Spleen (tissue), 7 donors: ENCODE data around the gene RHOBTB3.

Experiments
- CTCF ChIP-seq, 11 experiments: fragments of 200-600 bp in 7 of 11; fragments of 450-650 bp in 4 of 11; sonication (generic) in 4 of 11; IDR thresholded peaks in 8 of 11; conservative IDR thresholded peaks in 3 of 11; 1 replicate in 7 of 11; 2 replicates in 4 of 11; pipeline versions ENCODE4 v1.4.0 to v1.8.0; 2016 to 2021; ENCODE audit warnings: antibody characterized with exemption in 11 of 11, inconsistent platforms in 4 of 11, mild to moderate bottlenecking in 1 of 11
- POLR2A ChIP-seq, 3 donors: fragments of 450-650 bp; IDR thresholded peaks; one replicate each; pipeline ENCODE4 v1.5.1; 2017; ENCODE audit warnings: antibody characterized with exemption in 3 of 3, mild to moderate bottlenecking in 1 of 3
- POLR2AphosphoS5 ChIP-seq, 3 donors: sonication (generic); formaldehyde crosslinking; IDR thresholded peaks; one replicate each; pipeline ENCODE4 v1.5.1; 2017; ENCODE audit warnings: antibody characterized with exemption in 3 of 3
- donor health status: DM: no; HTN: no; CAD: no; lungs with moderate emphysema.
- donor health status: DM: no; HTN: no; CAD: no.
- donor health status: DM: no; HTN: no; CAD: no.

- TF ChIP-seq CTCF (IDR thresholded peaks at IDR 0.05 in 8 of 11, conservative IDR thresholded peaks at IDR 0.05 in 3 of 11) (peak in 1 of 11 experiments; percentile 26), POLR2AphosphoS5 (IDR thresholded peaks at IDR 0.05) (peak in 2 of 3 donors; percentile 23 to 78), POLR2A (IDR thresholded peaks at IDR 0.05) (no peak)
Measured at GRCh38 chr5:95818181-95819147, 87.3 kb downstream of the RHOBTB3 start.
